Endothelial cell of umbilical vein (primary cell): ENCODE data around the gene RNASE8.

Source experiments
- EZH2 ChIP-seq: IDR thresholded peaks from 2 replicates; pipeline ENCODE4 v1.6.1; 2012; ENCODE audit warnings: borderline replicate concordance, low read depth, mild to moderate bottlenecking, moderate library complexity, low read length, inconsistent platforms; ENCODE audit not compliant: severe bottlenecking
- FOS ChIP-seq: IDR thresholded peaks from 2 replicates; pipeline ENCODE4 v1.6.1; 2011; ENCODE audit warnings: mild to moderate bottlenecking, low read length, moderate library complexity, borderline replicate concordance; ENCODE audit not compliant: insufficient read depth
- JUN ChIP-seq: IDR thresholded peaks from 2 replicates; pipeline ENCODE4 v1.6.1; 2011; ENCODE audit warnings: borderline replicate concordance, low read depth; ENCODE audit not compliant: insufficient read length, insufficient read depth
- POLR2A ChIP-seq: IDR thresholded peaks from 2 replicates; pipeline ENCODE4 v1.6.1; 2012; ENCODE audit warnings: low read depth, mild to moderate bottlenecking, control low read depth, low read length
- POLR2AphosphoS5 ChIP-seq: IDR thresholded peaks from 2 replicates; pipeline ENCODE4 v1.6.1; 2012; ENCODE audit warnings: low read depth, mild to moderate bottlenecking, control low read depth, low read length, moderate library complexity; ENCODE audit not compliant: insufficient read depth
- TF ChIP-seq, protein P1 (sequence below): IDR thresholded peaks from 2 replicates; pipeline ENCODE4 v1.6.1; 2011; ENCODE audit not compliant: insufficient read depth, insufficient read length
- TF ChIP-seq, protein P2 (sequence below), 2 donors: IDR thresholded peaks; 1 replicate in 1 of 2; 2 replicates in 1 of 2; pipeline ENCODE4 v1.5.1; 2011; ENCODE audit warnings: low read length in 2 of 2, mild to moderate bottlenecking in 2 of 2, moderate library complexity in 2 of 2, control low read depth in 1 of 2, inconsistent platforms in 1 of 2, low read depth in 1 of 2; ENCODE audit not compliant: insufficient read depth in 1 of 2; ENCODE audit errors: extremely low read depth in 1 of 2

DNA sequence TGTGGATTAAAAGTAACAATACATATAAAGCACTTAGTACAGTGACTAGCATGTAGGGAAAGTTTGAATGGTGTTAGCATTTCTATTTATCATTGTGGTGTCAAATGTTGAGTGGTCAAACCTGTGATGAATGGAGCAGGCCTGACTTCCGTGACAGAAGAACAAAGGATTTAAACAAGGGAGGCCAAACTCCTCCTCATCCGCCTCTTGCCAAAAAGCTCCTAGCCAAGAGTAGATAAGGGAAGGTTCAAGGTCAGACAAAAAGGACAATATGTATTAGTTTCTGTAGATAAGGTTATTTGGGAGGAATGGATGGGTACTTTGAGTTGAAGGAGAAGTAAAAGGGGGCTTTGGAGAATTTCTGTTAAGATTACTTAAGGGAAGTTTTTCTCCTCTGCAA lies 9.0 kb upstream of the RNASE8 start:
- TF ChIP-seq, protein P1, sequence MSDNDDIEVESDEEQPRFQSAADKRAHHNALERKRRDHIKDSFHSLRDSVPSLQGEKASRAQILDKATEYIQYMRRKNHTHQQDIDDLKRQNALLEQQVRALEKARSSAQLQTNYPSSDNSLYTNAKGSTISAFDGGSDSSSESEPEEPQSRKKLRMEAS = no peak
- TF ChIP-seq, protein P2, sequence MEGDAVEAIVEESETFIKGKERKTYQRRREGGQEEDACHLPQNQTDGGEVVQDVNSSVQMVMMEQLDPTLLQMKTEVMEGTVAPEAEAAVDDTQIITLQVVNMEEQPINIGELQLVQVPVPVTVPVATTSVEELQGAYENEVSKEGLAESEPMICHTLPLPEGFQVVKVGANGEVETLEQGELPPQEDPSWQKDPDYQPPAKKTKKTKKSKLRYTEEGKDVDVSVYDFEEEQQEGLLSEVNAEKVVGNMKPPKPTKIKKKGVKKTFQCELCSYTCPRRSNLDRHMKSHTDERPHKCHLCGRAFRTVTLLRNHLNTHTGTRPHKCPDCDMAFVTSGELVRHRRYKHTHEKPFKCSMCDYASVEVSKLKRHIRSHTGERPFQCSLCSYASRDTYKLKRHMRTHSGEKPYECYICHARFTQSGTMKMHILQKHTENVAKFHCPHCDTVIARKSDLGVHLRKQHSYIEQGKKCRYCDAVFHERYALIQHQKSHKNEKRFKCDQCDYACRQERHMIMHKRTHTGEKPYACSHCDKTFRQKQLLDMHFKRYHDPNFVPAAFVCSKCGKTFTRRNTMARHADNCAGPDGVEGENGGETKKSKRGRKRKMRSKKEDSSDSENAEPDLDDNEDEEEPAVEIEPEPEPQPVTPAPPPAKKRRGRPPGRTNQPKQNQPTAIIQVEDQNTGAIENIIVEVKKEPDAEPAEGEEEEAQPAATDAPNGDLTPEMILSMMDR (IDR thresholded peaks at IDR 0.05; ENCODE audit: extremely low read depth in 1 of 2, insufficient read depth in 1 of 2, low read depth in 1 of 2, low read length in 2 of 2) = no peak
- TF ChIP-seq POLR2A (no peak), EZH2 (no peak), POLR2AphosphoS5 (no peak), FOS (no peak), JUN (no peak)
